Suprapubic skin (tissue), 4 donors: ENCODE data around the gene C8G. TPM values are rescaled to one million over a fixed set of nuclear protein-coding genes. Genes with fewer than 3 reads are reported as not detected.
A peak's percentile ranks its signal among the peaks of the same experiment; 100 is the strongest.

Experiments
- DNase-seq, 2 donors: peaks; one replicate each; pipeline ENCODE4 v3.0.0-alpha.2; 2019; ENCODE audit warnings: low spot score in 2 of 2
- H3K27ac ChIP-seq: fragments of 200-600 bp; sonication (generic); one replicate; pipeline ENCODE4 v1.5.1; 2019
- H3K27me3 ChIP-seq: fragments of 200-600 bp; sonication (generic); one replicate; pipeline ENCODE4 v1.5.1; 2019
- H3K36me3 ChIP-seq: fragments of 200-600 bp; sonication (generic); one replicate; pipeline ENCODE4 v1.5.1; 2019
- H3K4me1 ChIP-seq: fragments of 200-600 bp; sonication (generic); one replicate; pipeline ENCODE4 v1.5.1; 2019
- H3K4me3 ChIP-seq: fragments of 200-600 bp; sonication (generic); one replicate; pipeline ENCODE4 v1.5.1; 2019; ENCODE audit warnings: mild to moderate bottlenecking
- H3K9me3 ChIP-seq: fragments of 200-600 bp; sonication (generic); one replicate; pipeline ENCODE4 v1.5.1; 2019
- EP300 ChIP-seq: sonication (generic); formaldehyde crosslinking; IDR thresholded peaks from one replicate; pipeline ENCODE4 v1.6.1; 2017; ENCODE audit warnings: antibody characterized with exemption
- POLR2A ChIP-seq, 2 donors: fragments of 450-650 bp; IDR thresholded peaks; one replicate each; pipeline ENCODE4 v1.6.1; 2017; ENCODE audit warnings: antibody characterized with exemption in 2 of 2, mild to moderate bottlenecking in 2 of 2, moderate library complexity in 2 of 2
- POLR2AphosphoS5 ChIP-seq, 3 donors: sonication (generic); formaldehyde crosslinking; IDR thresholded peaks; one replicate each; pipeline ENCODE4 v1.6.1; 2017; ENCODE audit warnings: antibody characterized with exemption in 3 of 3
- WGBS: methylation state at CpG from one replicate; pipeline ENCODE4 v1.1.5; 2018; 5-methylcytosine and 5-hydroxymethylcytosine counted together
- total RNA-seq, 4 donors: library from RNA; depleted of rRNA; stranded (reverse); fragments of >200 nt; gene quantifications; one replicate each; pipeline ENCODE4 v1.1.0, GENCODE V29; 2016
- TF ChIP-seq, protein P1 (sequence below), 2 donors: fragments of 200-600 bp in 1 of 2; fragments of 450-650 bp in 1 of 2; sonication (generic) in 1 of 2; IDR thresholded peaks; one replicate each; pipeline ENCODE4 v1.5.1; 2016 to 2019; ENCODE audit warnings: antibody characterized with exemption in 2 of 2, mild to moderate bottlenecking in 1 of 2, moderate library complexity in 1 of 2

The C8G gene
- total RNA-seq, 4 donors from 2014 or later: 2.7 TPM; not detected in 3

GRCh38 chr9:136992819-136993369, 47.9 kb downstream of the C8G start:
- H3K27me3 ChIP-seq: peaks cover 4% of the 10 kb centered on the region
- H3K4me1 ChIP-seq: peaks cover 63% of the 10 kb centered on the region
- no peak for DNase-seq
- H3K27ac ChIP-seq: peak overlapping the region; percentile 82
- TF ChIP-seq POLR2A (IDR thresholded peaks at IDR 0.05): no peak
- TF ChIP-seq POLR2AphosphoS5 (IDR thresholded peaks at IDR 0.05): no peak
- no peak for TF ChIP-seq EP300
- TF ChIP-seq, protein P1, sequence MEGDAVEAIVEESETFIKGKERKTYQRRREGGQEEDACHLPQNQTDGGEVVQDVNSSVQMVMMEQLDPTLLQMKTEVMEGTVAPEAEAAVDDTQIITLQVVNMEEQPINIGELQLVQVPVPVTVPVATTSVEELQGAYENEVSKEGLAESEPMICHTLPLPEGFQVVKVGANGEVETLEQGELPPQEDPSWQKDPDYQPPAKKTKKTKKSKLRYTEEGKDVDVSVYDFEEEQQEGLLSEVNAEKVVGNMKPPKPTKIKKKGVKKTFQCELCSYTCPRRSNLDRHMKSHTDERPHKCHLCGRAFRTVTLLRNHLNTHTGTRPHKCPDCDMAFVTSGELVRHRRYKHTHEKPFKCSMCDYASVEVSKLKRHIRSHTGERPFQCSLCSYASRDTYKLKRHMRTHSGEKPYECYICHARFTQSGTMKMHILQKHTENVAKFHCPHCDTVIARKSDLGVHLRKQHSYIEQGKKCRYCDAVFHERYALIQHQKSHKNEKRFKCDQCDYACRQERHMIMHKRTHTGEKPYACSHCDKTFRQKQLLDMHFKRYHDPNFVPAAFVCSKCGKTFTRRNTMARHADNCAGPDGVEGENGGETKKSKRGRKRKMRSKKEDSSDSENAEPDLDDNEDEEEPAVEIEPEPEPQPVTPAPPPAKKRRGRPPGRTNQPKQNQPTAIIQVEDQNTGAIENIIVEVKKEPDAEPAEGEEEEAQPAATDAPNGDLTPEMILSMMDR (IDR thresholded peaks at IDR 0.05): no peak
- H3K36me3 ChIP-seq: no peaks in the 10 kb centered on the region
- WGBS: 40% methylated on average over 1 of the region's 18 CpGs
- H3K4me3 ChIP-seq: peak overlapping the region; percentile 82
- H3K9me3 ChIP-seq: no peaks in the 10 kb centered on the region

DNA sequence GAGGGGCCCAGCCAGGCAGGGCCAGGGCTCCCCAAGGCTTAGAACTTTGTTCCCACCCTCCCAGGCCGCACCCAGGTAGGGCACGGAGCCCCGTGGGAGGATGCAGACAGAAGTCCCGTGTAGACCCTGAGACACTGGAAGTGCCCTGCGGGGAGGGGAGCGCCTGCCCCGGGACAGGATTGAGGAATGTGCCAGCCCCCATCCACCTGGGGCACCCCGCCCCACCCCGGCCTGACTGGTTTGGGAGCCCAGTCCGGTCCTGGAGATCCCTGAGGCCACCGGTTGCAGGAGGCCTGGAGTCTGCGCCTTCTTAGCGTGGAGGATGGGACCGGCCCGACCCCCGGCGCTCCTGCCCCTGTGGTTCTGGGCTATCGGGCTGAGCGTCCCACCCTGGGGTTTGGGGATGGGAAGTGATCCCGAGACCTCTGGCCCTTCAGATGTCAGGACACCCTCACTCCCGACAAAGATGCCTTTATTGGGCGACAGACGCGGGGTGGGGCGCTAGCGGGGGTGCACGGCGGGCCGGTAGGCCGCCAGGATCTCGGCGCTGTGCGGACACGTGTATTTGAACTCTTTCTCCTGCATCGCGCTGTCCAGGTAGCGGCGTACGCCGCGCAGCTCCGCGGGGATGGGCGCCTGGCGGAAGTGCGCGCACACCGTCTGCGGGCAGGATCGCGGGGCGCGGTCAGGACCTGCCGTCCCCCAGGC, 49.3 kb downstream of the C8G start:
- TF ChIP-seq, protein P1 (IDR thresholded peaks at IDR 0.05): no peak
- no peak for TF ChIP-seq POLR2AphosphoS5 (IDR thresholded peaks at IDR 0.05)
- TF ChIP-seq EP300: no peak

GRCh38 chr9:136994888-136995230, 49.8 kb downstream of the C8G start:
- TF ChIP-seq, protein P1 (IDR thresholded peaks at IDR 0.05): no peak
- TF ChIP-seq EP300 (no peak), POLR2A (IDR thresholded peaks at IDR 0.05) (no peak), POLR2AphosphoS5 (IDR thresholded peaks at IDR 0.05) (no peak)
- Histone ChIP-seq H3K4me1 (peaks cover 64% of the 10 kb centered on the region), H3K9me3 (no peaks in the 10 kb centered on the region), H3K27me3 (peaks cover 4% of the 10 kb centered on the region), H3K4me3 (peak overlapping the region; percentile 33), H3K27ac (no peak overlapping the region), H3K36me3 (no peaks in the 10 kb centered on the region)
- WGBS: no CpG with 5 or more reads among the region's 40 CpGs
- DNase-seq: no peak

More for the DNA sequence above, 49.3 kb downstream of the C8G start:
- WGBS: no CpG with 5 or more reads among the region's 54 CpGs
- H3K27me3 ChIP-seq: peaks cover 4% of the 10 kb centered on the region
- no peaks in the 10 kb centered on the region for H3K9me3 ChIP-seq
- peaks cover 64% of the 10 kb centered on the region for H3K4me1 ChIP-seq
- H3K4me3 ChIP-seq: peak overlapping the region; percentile 33
- no peak for DNase-seq
- no peak overlapping the region for H3K27ac ChIP-seq
- H3K36me3 ChIP-seq: no peaks in the 10 kb centered on the region

- H3K4me1 ChIP-seq: peaks cover 64% of the 10 kb centered on the region
Measured at GRCh38 chr9:136995362-136995761, 50.3 kb downstream of the C8G start.

DNA sequence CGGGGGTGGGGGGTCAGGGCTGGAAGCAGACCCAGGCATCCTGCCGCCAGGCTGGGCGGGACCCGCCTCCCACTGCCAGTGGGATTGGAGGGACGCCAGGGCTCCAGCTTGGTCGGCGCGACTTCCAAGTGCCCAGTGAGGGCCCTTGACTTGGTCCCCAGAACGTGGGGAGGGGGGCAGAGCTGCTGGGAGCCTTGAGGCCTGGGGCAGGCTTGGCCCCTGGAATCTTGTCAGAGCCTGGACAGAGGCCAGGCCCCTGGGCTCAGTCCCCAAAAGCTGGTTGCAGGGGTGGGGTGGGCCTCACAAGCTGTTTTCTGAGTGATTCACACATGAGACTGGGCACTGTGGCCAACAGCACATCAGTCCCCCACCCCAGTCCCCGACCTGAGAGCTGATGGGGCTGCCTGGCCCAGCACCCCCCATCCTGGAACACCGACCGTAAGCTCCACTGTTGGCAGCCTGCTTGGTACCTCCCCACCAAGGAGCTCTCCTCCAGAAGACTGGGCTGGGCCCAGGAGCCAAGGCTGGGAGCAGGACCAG, 50.8 kb downstream of the C8G start:
- H3K27ac ChIP-seq: no peak overlapping the region
- TF ChIP-seq EP300 (no peak), POLR2AphosphoS5 (IDR thresholded peaks at IDR 0.05) (no peak), POLR2A (IDR thresholded peaks at IDR 0.05) (no peak)
- TF ChIP-seq, protein P1 (IDR thresholded peaks at IDR 0.05): no peak
- peaks cover 64% of the 10 kb centered on the region for H3K4me1 ChIP-seq
- H3K27me3 ChIP-seq: peaks cover 4% of the 10 kb centered on the region
- 17% methylated on average over 1 of the region's 12 CpGs for WGBS
- no peaks in the 10 kb centered on the region for H3K9me3 ChIP-seq
- peak overlapping the region; percentile 33 for H3K4me3 ChIP-seq
- DNase-seq: no peak
- H3K36me3 ChIP-seq: no peaks in the 10 kb centered on the region

More at GRCh38 chr9:136995362-136995761, 50.3 kb downstream of the C8G start:
- WGBS: no CpG with 5 or more reads among the region's 30 CpGs
- Histone ChIP-seq H3K27me3 (peaks cover 4% of the 10 kb centered on the region), H3K27ac (no peak overlapping the region), H3K36me3 (no peaks in the 10 kb centered on the region), H3K9me3 (no peaks in the 10 kb centered on the region), H3K4me3 (peak overlapping the region; percentile 33)
- TF ChIP-seq POLR2AphosphoS5 (IDR thresholded peaks at IDR 0.05) (no peak), EP300 (no peak), POLR2A (IDR thresholded peaks at IDR 0.05) (no peak)
- TF ChIP-seq, protein P1 (IDR thresholded peaks at IDR 0.05): no peak
- no peak for DNase-seq
